ENCODE data around the gene PRPF40A. TPM values are rescaled to one million over a fixed set of nuclear protein-coding genes. Genes with fewer than 3 reads are reported as not detected.

The PRPF40A gene
- total and polyA plus RNA-seq, 2 of the 8 experiments (the other 6 are each of a cell fraction or from before 2014, with no cell fraction given), result 85.5 to 176 TPM

- no peak for TF ChIP-seq FOSL1 (IDR thresholded peaks at IDR 0.05; ENCODE audit: insufficient read depth, low read depth, low read length)
- TF ChIP-seq RAD21 (IDR thresholded peaks at IDR 0.05 in 1 of 2, conservative IDR thresholded peaks at IDR 0.05 in 1 of 2; ENCODE audit: low read depth in 2 of 2, low read length in 2 of 2), result no peak
- no peak for TF ChIP-seq CEBPB (IDR thresholded peaks at IDR 0.05; ENCODE audit: low read depth, low read length)
Measured at GRCh38 chr2:152648336-152648735, 68.9 kb downstream of the PRPF40A start (continued).

All from H1 (cell line).